ENCODE results near the gene DOK1. TPM values are rescaled to one million over a fixed set of nuclear protein-coding genes. Genes with fewer than 3 reads are reported as not detected.

Gene DOK1
- total RNA-seq, 1 experiment from 2014 or later: 4.7 TPM

GRCh38 chr2:74512744-74513604, 41.5 kb upstream of the DOK1 start:
- H3K9me3 ChIP-seq (ENCODE audit: low read length): no peaks in the 10 kb centered on the region
- peak overlapping the region; percentile 82 for H3K4me2 ChIP-seq (ENCODE audit: low read length)
- ChIA-PET CTCF (no interaction called here), POLR2A (ENCODE audit: unreplicated experiment) (interaction anchor here (0.5 kb wide), 2 partner anchors 42 to 282 kb away, joined by 9 to 21 read pairs; no protein-coding TSS in a partner anchor)
- H2AFZ ChIP-seq (ENCODE audit: low read length): peak overlapping the region; percentile 91
- peak overlapping the region; percentile 69 for H3K4me3 ChIP-seq (ENCODE audit: low read length)
- no peak for ATAC-seq
- H3K9ac ChIP-seq (ENCODE audit: low read length): peak overlapping the region; percentile 33; the same call in 1 of the 2 replicates
- no TSS peak for BruUV-seq (replicated peaks)
- H3K79me2 ChIP-seq (ENCODE audit: low read length): no peaks in the 10 kb centered on the region
- no peaks in the 10 kb centered on the region for H4K20me1 ChIP-seq (ENCODE audit: low read length)
- no peaks in the 10 kb centered on the region for H3F3A ChIP-seq (ENCODE audit: low read length, unreplicated experiment)
- no peaks in the 10 kb centered on the region for H3K9me2 ChIP-seq (replicated peaks; ENCODE audit: low read length)
- intact Hi-C loops (cut with micrococcal nuclease): no loop called here
- H3K27ac ChIP-seq (ENCODE audit: low read length): no peak overlapping the region
- no peaks in the 10 kb centered on the region for H3K36me3 ChIP-seq (ENCODE audit: low read depth, low read length)
- peaks cover 8% of the 10 kb centered on the region; the same call in 1 of the 2 replicates for H3K4me1 ChIP-seq (ENCODE audit: insufficient read depth, low read length)
- DNase-seq: no peak
- no peaks in the 10 kb centered on the region for H3K27me3 ChIP-seq (ENCODE audit: low read length)
- no peak for TF ChIP-seq EZH2phosphoT487 (IDR thresholded peaks at IDR 0.05; ENCODE audit: borderline replicate concordance, low read length)
- TF ChIP-seq EZH2 (IDR thresholded peaks at IDR 0.05; ENCODE audit: low read length, unreplicated experiment): no peak
- no peak for TF ChIP-seq CTCF (conservative IDR thresholded peaks at IDR 0.05; ENCODE audit: low read depth, low read length)

- intact Hi-C loops (cut with micrococcal nuclease): no loop called here
- ATAC-seq: peak; percentile 59
- POLR2A ChIA-PET (ENCODE audit: unreplicated experiment): no interaction called here
- Histone ChIP-seq H3K9ac (ENCODE audit: low read length) (peak overlapping the region; percentile 33; the same call in 1 of the 2 replicates), H2AFZ (ENCODE audit: low read length) (peak overlapping the region; percentile 91), H3K27ac (ENCODE audit: low read length) (no peak overlapping the region), H3K36me3 (ENCODE audit: low read depth, low read length) (no peaks in the 10 kb centered on the region), H3F3A (ENCODE audit: low read length, unreplicated experiment) (no peaks in the 10 kb centered on the region), H3K9me3 (ENCODE audit: low read length) (no peaks in the 10 kb centered on the region), H3K4me2 (ENCODE audit: low read length) (peak overlapping the region; percentile 82), H3K27me3 (ENCODE audit: low read length) (no peaks in the 10 kb centered on the region), H4K20me1 (ENCODE audit: low read length) (no peaks in the 10 kb centered on the region), H3K4me3 (ENCODE audit: low read length) (peak overlapping the region; percentile 69), H3K79me2 (ENCODE audit: low read length) (no peaks in the 10 kb centered on the region), H3K9me2 (replicated peaks; ENCODE audit: low read length) (no peaks in the 10 kb centered on the region), H3K4me1 (ENCODE audit: insufficient read depth, low read length) (0 out of 2 replicates have a peak, but pooled peaks cover 3% of the 10 kb centered on the region)
- DNase-seq: peak; percentile 49
- no TSS peak for BruUV-seq (replicated peaks)
- CTCF ChIA-PET: interaction anchor here (0.8 kb wide), 1 partner anchor 30 kb away, joined by 7 read pairs; no protein-coding TSS in a partner anchor
- TF ChIP-seq CTCF (conservative IDR thresholded peaks at IDR 0.05; ENCODE audit: low read depth, low read length): no peak
- no peak for TF ChIP-seq EZH2 (IDR thresholded peaks at IDR 0.05; ENCODE audit: low read length, unreplicated experiment)
- no peak for TF ChIP-seq EZH2phosphoT487 (IDR thresholded peaks at IDR 0.05; ENCODE audit: borderline replicate concordance, low read length)
Observed at GRCh38 chr2:74513605-74514367, 40.7 kb upstream of the DOK1 start.
